ENCODE results near the gene MAN1A2.

Gene MAN1A2

GRCh38 chr1:117576236-117576635, 209.0 kb downstream of the MAN1A2 start:
- Histone ChIP-seq H3K9me3 (ENCODE audit: control insufficient read depth, insufficient read depth, low read depth, low read length) (no peaks in the 10 kb centered on the region), H3K4me3 (ENCODE audit: low read depth, low read length) (no peak overlapping the region), H3K36me3 (ENCODE audit: control insufficient read depth in 2 of 2, insufficient read depth in 1 of 2, low read length in 2 of 2) (no peaks in the 10 kb centered on the region), H3K4me1 (ENCODE audit: control insufficient read depth, insufficient read depth, low read length) (no peaks in the 10 kb centered on the region), H3K27ac (ENCODE audit: extremely low read depth, low read depth, low read length) (no peak overlapping the region)
- ChIA-PET POLR2A (no interaction called here), CTCF (interaction anchor here (1.9 to 2.0 kb wide), 2 partner anchors 41 to 178 kb away, joined by 6 to 9 read pairs; no protein-coding TSS in a partner anchor)
- TF ChIP-seq ZNF239 (tag by site-specific recombination; IDR thresholded peaks at IDR 0.05) (no peak), PRDM10 (tag by site-specific recombination; IDR thresholded peaks at IDR 0.05) (no peak), MYNN (tag by site-specific recombination; IDR thresholded peaks at IDR 0.05; ENCODE audit: borderline replicate concordance) (no peak), ZNF184 (tag by site-specific recombination; IDR thresholded peaks at IDR 0.05) (no peak), ZNF707 (tag by site-specific recombination; IDR thresholded peaks at IDR 0.05) (no peak), MEIS1 (CRISPR knock-in tag; IDR thresholded peaks at IDR 0.05; ENCODE audit: borderline replicate concordance) (no peak), ZNF610 (tag by site-specific recombination; IDR thresholded peaks at IDR 0.05; ENCODE audit: borderline replicate concordance) (no peak), ZNF169 (tag by site-specific recombination; IDR thresholded peaks at IDR 0.05) (no peak), ZNF10 (tag by site-specific recombination; IDR thresholded peaks at IDR 0.05) (no peak), ZNF132 (tag by site-specific recombination; IDR thresholded peaks at IDR 0.05; ENCODE audit: borderline replicate concordance) (no peak)

GRCh38 chr1:117577191-117577885, 210.1 kb downstream of the MAN1A2 start:
- H3K4me3 ChIP-seq (ENCODE audit: low read depth, low read length) = no peak overlapping the region
- H3K36me3 ChIP-seq (ENCODE audit: control insufficient read depth in 2 of 2, insufficient read depth in 1 of 2, low read length in 2 of 2) = no peaks in the 10 kb centered on the region
- no peak for TF ChIP-seq ZNF175 (tag by site-specific recombination; IDR thresholded peaks at IDR 0.05)
- TF ChIP-seq ZNF677 (tag by site-specific recombination; IDR thresholded peaks at IDR 0.05) = no peak
- no peak for TF ChIP-seq ZNF580 (tag by site-specific recombination; IDR thresholded peaks at IDR 0.05)
- no peak for TF ChIP-seq ZNF692 (tag by site-specific recombination; IDR thresholded peaks at IDR 0.05)
- TF ChIP-seq ZNF639 (tag by site-specific recombination; IDR thresholded peaks at IDR 0.05) = no peak
- TF ChIP-seq ZNF549 (tag by site-specific recombination; IDR thresholded peaks at IDR 0.05) = no peak
- no peak for TF ChIP-seq ZNF510 (tag by site-specific recombination; IDR thresholded peaks at IDR 0.05; ENCODE audit: insufficient replicate concordance)
- TF ChIP-seq AEBP2 (tag by site-specific recombination; IDR thresholded peaks at IDR 0.05; ENCODE audit: borderline replicate concordance) = no peak
- TF ChIP-seq ZBTB20 (tag by site-specific recombination; IDR thresholded peaks at IDR 0.05) = no peak
- no peak for TF ChIP-seq GLIS2 (tag by site-specific recombination; IDR thresholded peaks at IDR 0.05)
- no peak for TF ChIP-seq ZNF488 (tag by site-specific recombination; IDR thresholded peaks at IDR 0.05)
- TF ChIP-seq ZNF10 (tag by site-specific recombination; IDR thresholded peaks at IDR 0.05) = no peak
- H3K4me1 ChIP-seq (ENCODE audit: control insufficient read depth, insufficient read depth, low read length) = no peaks in the 10 kb centered on the region
- H3K27ac ChIP-seq (ENCODE audit: extremely low read depth, low read depth, low read length) = no peak overlapping the region
- no peaks in the 10 kb centered on the region for H3K9me3 ChIP-seq (ENCODE audit: control insufficient read depth, insufficient read depth, low read depth, low read length)
- ChIA-PET POLR2A (no interaction called here), CTCF (interaction anchor here (1.5 kb wide), 1 partner anchor 176 kb away, joined by 3 read pairs; no protein-coding TSS in a partner anchor)
